GM12891 (cell line): ENCODE measurements around the gene HLX.

Experiments
- POLR2A ChIP-seq: IDR thresholded peaks from 2 replicates; pipeline ENCODE4 v1.6.1; 2011; ENCODE audit warnings: low read depth, low read length, control low read depth
- POLR2AphosphoS5 ChIP-seq: IDR thresholded peaks from 2 replicates; pipeline ENCODE4 v1.6.1; 2011; ENCODE audit warnings: low read depth, low read length, control low read depth
- TAF1 ChIP-seq: IDR thresholded peaks from 2 replicates; pipeline ENCODE4 v1.6.1; 2011; ENCODE audit warnings: low read depth, low read length, control low read depth

DNA sequence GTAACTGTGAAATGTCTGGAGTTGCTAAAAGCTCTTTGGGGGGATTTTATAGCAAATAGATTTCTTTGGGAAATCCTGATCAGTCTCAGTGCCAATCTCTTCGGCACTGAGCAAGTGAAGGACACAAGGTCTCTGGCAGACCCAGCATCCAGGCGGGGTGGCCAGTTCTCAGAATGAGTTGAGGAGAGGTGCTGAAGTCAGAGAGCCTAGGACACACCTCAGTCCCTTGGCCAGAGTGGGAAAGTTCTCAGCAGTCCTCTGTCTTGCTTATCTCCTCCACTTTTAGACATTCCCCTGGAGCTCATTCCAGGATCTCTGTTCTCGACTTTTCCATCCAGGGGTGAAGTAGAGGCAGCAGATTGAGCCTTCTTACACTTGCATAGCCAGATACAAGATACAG is 6.7 kb downstream of the HLX start:
- no peak for TF ChIP-seq TAF1
- no peak for TF ChIP-seq POLR2AphosphoS5
- TF ChIP-seq POLR2A, result no peak
